GM18873 (cell line): ENCODE measurements around the gene FBRS.
"Not testable (repeated sequence)": the region's sequence is repeated elsewhere in the genome, so short reads cannot be mapped to it uniquely, and the experiment has no call there.

Experiments
- ATAC-seq: cut with Tn5 transposase; IDR thresholded peaks from one replicate; pipeline ENCODE4 v1.9.1; 2021; ENCODE audit warnings: mild to moderate bottlenecking, moderate library complexity, moderate number of reproducible peaks; ENCODE audit not compliant: unreplicated experiment, low FRiP score

FBRS gene

GRCh38 chr16:30657866-30658730 is at the start of gene FBRS:
Gene FBRS, plus strand, starts transcription at chr16:30658431. Its CDS starts 1,088 bp downstream, at chr16:30659519.
- peak; percentile 76 for ATAC-seq

DNA sequence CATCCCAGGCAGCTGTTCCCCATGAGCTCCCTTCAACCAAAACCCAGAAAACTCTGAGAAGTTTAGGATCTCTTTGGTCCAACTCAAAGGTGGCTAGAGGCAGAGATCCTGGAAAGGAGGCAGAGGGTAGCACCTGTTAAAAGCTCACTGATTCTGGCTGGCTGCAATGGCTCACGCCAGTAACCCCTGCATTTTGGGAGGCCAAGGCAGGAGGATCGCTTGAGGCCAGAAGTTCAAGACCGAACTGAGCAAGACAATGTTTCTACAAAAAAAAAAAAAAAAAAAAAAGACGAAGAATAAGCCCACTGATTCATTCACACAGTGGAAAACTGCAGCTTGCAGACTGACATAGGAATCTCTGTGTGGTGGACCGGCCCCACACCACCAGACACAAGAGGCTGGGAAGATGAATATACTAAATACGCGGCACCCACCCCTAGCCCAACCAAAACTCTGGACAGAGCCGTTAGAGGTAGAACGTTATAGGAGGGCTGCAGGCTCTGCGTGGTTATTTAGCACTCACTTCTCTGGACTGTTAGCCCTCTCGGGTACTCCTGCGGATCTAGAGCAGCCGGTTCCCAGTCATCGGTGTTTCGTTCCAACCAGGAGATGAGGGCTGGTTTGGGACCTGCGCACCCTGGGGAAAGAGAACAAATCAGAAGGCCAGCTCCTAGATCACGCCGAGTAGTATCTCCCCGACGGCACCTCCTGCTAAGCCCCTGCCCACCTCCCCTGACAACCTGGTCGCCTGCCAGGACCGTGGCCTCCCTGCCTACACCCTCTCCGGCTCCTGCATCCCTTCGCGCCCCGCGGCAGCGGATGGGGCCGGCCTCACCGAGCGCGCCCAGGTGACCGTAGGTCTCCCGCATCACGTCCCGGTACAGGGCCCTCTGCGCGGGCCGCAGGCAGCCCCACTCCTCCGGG is 49.0 kb upstream of the FBRS start:
- no peak for ATAC-seq

DNA sequence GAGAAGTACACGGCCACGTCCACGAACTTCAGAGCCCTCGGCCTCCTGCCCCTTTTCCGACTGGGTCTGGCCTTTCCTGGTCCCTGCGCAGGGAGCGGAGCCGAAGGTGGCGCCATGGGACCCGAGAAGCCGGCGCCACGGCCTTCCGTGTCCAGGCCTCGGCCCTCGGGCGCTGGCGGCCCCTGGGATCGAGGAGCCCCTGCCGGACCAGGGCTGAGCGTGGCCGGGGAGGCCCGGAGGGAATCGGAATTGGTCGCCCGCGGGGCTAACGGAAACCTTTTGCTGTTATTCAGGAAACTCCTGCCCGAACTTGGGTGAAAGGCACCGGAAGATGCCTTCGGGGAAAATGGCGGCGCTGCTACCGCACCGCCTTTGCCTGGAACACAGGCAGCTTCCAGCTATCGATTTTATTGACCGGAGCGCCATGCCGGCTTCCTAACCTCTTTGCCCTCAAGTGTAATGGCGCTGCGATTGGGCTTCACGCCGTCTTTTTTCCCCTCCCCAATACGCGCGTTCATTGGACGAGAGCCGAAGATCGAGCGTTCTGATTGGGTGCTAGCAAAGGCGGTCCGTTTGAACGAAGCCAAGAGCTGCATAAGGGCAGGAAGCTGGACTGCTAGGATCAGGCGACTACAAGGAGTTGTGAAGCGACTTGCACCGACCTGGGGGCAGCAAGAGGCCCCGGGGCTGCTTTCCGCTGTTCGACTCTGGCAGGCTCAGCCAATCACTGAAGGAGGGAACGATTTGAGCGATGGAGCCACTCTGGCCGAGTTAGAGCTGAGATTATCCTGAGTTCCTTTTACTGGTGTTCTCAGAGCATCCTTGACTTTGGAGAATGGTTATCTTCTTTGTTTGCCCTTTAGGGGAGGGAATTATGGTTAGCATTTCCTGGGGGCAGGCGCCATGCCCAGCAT is 48.0 kb upstream of the FBRS start, which contains the start of gene ZNF689:
TSS of gene ZNF689 (minus strand) at position 464 of the 914 bp plus-strand sequence. CDS start at position 116, 348 bp downstream.
- ATAC-seq: peak; percentile 72

DNA sequence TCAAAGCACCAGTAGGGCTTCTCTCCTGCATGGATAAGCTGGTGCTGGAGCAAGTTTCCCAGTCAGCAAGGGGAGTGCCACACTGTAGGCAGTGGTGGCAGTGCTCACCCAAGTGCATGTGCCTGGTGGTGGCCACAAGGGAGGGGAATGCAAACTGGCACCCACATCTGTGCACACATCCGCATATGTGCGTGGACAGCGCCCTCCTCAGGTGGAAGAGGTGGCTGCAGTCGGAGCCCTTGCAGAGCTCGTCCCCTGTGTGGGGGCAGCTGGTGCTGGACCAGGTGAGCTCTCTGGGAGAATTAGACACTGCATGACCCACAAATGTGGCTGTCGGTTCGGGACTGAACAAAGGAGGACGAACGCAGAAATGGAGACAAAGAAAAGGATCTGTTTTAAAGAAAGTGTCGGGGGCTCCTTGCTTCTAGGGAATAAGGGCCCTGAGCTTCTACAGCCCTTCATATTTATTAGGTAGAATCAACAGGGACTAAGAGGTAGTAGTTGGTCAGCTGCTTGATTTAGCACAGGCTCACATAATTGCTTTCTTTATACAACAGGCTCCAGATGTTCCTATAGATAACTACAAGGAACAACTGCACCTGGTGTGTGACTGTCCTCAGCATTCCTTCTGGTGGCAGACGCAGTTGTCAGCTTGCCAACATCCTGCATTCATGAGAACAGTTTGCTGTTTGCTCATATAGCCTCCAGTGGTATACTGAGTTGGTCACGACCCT is 42.7 kb upstream of the FBRS start:
- ATAC-seq: no peak

- ATAC-seq: no peak
Observed at GRCh38 chr16:30619202-30619601, 39.0 kb upstream of the FBRS start.

DNA sequence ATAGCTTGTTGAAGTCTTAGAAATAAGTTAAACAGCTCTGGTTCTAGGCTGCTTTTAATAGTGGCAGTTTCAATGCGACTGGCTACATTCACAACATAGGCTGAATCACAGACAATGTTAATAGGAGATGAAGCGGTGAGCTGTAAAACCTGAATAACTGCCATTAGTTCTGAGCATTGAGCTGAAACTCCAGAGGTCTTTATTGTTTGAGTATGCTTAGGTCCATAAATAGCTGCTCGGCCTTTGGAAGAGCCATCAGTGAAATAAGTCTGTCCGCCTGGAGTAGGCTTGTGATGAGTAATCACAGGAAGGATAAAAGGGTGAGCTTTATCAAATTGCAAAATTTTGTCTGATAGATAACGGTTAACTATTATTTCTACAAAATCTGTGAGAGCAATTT is 38.6 kb upstream of the FBRS start:
- ATAC-seq: no peak

DNA sequence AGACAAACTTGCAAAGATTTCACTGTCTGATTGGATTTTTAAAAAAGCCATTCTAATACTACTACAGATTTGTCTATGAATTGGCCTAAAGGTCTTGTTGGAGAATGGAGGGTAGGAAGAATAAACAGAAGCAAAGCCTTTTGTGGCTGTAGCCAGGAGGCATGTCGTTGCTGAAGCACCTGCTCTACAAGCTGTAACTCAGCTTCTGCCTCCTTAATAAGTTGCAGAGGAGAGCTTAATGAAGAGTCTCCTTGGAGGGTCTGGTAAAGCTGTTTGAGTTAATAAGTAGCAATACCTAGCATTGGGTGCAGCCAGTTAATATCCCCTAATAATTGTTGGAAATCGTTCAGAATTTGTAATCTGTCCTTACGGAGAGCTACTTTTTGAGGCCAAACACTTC is 38.1 kb upstream of the FBRS start:
- no peak for ATAC-seq

DNA sequence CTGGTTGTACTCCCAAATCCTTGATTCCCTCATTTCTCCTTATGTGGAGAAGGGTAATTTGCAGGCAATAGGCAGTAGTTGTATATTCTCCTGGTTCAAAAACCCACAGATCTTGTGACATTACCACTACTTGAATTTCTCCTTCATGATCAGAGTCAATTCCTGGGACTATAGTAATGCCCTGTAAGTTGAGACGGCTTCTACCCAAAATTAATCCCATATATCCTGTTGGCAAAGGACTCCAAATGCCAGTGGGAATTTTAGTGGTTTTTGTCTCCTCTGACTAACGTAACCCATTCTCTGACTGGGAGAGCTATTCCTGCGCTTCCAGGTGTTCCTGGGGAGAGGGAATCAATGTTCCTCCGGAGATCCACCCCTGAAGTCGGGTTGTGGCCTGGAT is 36.5 kb upstream of the FBRS start:
- ATAC-seq: no peak

- no peak for ATAC-seq
Observed at GRCh38 chr16:30622455-30623032, 35.7 kb upstream of the FBRS start.

- no peak for ATAC-seq
Observed at GRCh38 chr16:30623536-30624283, 34.5 kb upstream of the FBRS start.

- ATAC-seq: no peak
Observed at GRCh38 chr16:30626236-30626635, 32.0 kb upstream of the FBRS start.

GRCh38 chr16:30628628-30629540 is 29.3 kb upstream of the FBRS start:
- ATAC-seq: no peak

GRCh38 chr16:30632454-30632853 is 25.8 kb upstream of the FBRS start:
- not testable (repeated sequence) for ATAC-seq

GRCh38 chr16:30633526-30633925 is 24.7 kb upstream of the FBRS start:
- no peak for ATAC-seq

GRCh38 chr16:30636599-30636998 is 21.6 kb upstream of the FBRS start:
- no peak for ATAC-seq

- not testable (repeated sequence) for ATAC-seq
Observed at GRCh38 chr16:30637139-30637538, 21.1 kb upstream of the FBRS start.

- ATAC-seq: no peak
Observed at GRCh38 chr16:30637944-30638343, 20.3 kb upstream of the FBRS start.
